DND-41 (cell line): ENCODE results near the gene IL17RE.

Experiments used
- CTCF ChIP-seq: IDR thresholded peaks from 2 replicates; pipeline ENCODE4 v1.5.1; 2012; ENCODE audit warnings: borderline replicate concordance, low read length, moderate library complexity, mild to moderate bottlenecking; ENCODE audit not compliant: poor library complexity, severe bottlenecking; ENCODE audit errors: extremely low read depth
- EZH2 ChIP-seq: IDR thresholded peaks from 3 replicates; pipeline ENCODE4 v1.6.1; 2012; ENCODE audit warnings: borderline replicate concordance, low read depth, mild to moderate bottlenecking, moderate library complexity, low read length, inconsistent platforms; ENCODE audit not compliant: severe bottlenecking

GRCh38 chr3:9934993-9935392 is 32.3 kb downstream of the IL17RE start:
- no peak for TF ChIP-seq CTCF
- TF ChIP-seq EZH2, result no peak
